ENCODE measurements around the gene PAQR9. TPM values are rescaled to one million over a fixed set of nuclear protein-coding genes. Genes with fewer than 3 reads are reported as not detected.

Gene PAQR9
- not detected in 2 replicates for total RNA-seq

DNA sequence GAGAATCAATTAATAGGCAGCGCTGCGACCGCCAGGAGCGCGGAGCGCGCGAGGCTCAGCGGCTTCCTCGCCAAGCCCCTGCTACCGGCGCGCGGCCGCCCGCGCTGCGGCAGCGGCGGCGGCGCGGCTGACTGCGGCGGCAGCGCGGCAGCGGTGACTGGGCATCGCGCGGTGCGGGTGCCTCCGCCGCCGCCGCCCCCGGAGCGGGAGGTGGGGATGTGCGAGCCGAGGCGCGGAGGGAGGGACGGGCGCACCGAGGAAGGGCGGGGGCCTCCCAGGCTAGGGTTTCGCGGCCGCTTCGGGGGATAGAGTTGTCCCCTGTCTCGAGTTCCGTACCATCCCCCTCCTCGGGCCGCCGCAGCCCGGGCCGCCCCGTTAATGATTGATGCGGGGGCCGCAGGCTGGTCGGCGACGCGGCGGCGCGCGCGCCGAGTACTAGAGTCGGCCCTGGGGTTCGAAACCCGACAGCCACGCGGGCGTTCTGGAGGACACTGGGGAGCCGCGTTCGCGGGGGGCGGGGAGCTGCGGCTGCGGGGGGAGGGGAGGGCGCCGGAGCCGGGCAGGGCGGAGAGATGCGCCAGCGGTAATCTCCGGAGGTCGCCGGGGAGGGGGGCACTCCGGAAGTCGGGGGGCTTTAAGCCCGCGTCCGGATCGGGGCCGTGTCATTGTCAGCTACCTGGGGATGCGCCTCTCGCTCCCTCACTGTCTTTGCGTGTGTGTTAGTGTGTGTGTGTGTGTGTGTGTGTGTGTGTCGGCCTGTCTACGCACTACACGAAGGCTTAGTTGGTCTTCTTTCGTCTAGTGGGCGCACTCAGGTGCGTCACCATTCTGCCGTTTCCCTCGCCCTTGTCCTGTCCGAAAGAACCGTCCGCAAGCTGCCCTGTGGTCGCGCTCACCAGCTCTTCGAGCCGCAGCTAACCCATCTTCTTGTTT lies at the start of gene PAQR9:
PAQR9 (minus strand) TSS at position 159 of the 933 bp plus-strand sequence. CDS start 338 bp downstream, outside the sequence.

DNA sequence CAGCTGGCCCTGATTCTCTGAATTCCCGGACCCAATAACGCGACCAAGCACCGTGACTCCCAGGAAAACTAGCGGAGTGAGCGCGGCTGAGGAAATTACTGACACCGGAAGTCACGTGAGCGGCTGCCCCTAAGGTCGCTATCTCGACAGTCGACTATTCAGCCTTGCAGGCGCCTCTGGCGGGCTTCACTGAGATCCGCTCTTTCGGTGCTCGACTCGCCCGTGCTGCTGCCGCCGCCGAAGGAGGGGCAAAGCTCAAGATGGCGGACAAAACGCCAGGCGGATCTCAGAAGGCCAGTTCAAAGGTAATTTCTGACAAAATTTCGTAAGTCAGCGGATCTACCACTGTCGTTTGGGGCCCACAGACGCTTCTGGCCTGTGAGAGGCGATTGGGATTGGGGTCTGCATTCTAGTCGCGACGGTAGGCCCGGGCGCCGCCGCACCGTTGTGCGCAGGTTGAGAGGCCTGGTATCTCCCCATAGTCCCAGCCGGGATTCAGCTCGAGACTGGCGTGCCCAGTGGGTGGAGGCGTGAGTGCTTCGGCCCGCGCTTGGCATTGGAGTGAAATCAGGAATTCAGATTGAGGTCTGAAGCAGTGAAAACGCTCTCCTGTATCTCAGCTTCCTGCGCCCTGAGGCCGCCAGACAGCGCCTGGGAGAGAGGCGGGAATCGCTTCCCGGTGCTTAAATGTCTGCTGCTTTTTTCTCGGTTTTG lies 38.1 kb upstream of the PAQR9 start, which contains the start of gene U2SURP:
U2SURP (plus strand) TSS at position 202 of the 714 bp plus-strand sequence; CDS start at position 261, 59 bp downstream.

Other genes starting within 250 kb of the PAQR9 start
- 2.5 and 3.7 TPM in 2 replicates for gene TRPC1, start 239.6 kb downstream of the PAQR9 start, total RNA-seq
- 0.19 and 0.56 TPM in 2 replicates for gene PCOLCE2, start 74.6 kb downstream of the PAQR9 start, total RNA-seq
- 48.9 and 53.2 TPM in 2 replicates for gene U2SURP, start 37.9 kb upstream of the PAQR9 start, total RNA-seq
- 3.5 and 3.9 TPM in 2 replicates for gene CHST2, start 156.1 kb upstream of the PAQR9 start, total RNA-seq